Upper lobe of left lung (tissue), 4 donors: Measurements from ENCODE around the gene ACY1.

Experiments used
- EP300 ChIP-seq, 4 donors: sonication (generic); formaldehyde crosslinking; IDR thresholded peaks; one replicate each; pipeline ENCODE4 v1.5.1; 2017; ENCODE audit warnings: antibody characterized with exemption in 4 of 4, control low read depth in 2 of 4
- POLR2A ChIP-seq, 4 donors: fragments of 450-650 bp; IDR thresholded peaks; one replicate each; pipeline ENCODE4 v1.5.1; 2016 to 2017; ENCODE audit warnings: antibody characterized with exemption in 4 of 4, mild to moderate bottlenecking in 2 of 4
- POLR2AphosphoS5 ChIP-seq, 2 donors: sonication (generic); formaldehyde crosslinking; IDR thresholded peaks; one replicate each; pipeline ENCODE4 v1.5.1; 2017; ENCODE audit warnings: antibody characterized with exemption in 2 of 2
- TF ChIP-seq, protein P1 (sequence below), 6 experiments: fragments of 450-650 bp in 4 of 6; fragments of 200-600 bp in 2 of 6; sonication (generic) in 2 of 6; IDR thresholded peaks; one replicate each; pipeline ENCODE4 v1.5.1; 2016 to 2019; ENCODE audit warnings: antibody characterized with exemption in 6 of 6

DNA sequence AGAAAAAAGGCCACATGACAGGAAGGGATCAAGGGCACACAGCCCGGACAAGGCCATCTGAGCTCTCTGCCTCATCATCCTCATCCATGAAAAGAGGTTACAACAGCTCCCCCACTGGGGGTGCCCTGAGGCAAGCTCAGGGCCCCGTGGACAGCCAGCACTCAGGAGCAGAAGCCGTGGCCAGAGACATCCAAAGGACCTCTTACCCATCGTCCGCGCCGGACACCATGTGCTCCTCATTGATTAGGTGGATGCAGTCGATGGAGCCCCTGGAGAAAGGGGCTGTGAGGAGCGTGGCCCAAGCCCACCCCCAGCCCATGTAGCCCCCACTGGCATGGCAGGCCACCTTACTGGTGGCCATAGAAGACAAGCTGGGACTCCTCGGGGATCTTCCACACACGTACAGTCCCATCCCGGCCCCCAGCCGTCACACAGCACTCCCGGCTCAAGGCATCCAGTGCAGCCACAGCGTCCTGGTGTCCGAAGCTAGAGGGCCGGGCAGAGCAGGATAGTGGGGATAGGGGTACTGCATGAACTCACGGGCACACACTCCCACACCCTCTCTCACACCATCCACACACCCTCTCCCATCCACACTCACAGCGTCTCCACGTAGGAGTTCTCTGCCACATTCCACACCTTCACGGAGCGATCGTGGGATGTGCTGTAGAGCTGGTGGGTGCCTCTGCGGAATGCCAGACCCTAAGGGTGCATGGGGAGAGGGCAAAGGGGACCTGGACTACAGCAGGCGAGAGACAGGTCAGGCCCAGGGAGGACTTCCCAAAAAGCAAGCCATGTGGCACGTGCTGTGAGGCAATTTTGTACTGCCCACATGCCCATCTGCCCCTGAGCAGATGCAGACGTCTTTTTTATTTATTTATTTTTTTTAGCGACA is 48.1 kb upstream of the ACY1 start:
- TF ChIP-seq POLR2AphosphoS5 (IDR thresholded peaks at IDR 0.05): no peak
- TF ChIP-seq, protein P1, sequence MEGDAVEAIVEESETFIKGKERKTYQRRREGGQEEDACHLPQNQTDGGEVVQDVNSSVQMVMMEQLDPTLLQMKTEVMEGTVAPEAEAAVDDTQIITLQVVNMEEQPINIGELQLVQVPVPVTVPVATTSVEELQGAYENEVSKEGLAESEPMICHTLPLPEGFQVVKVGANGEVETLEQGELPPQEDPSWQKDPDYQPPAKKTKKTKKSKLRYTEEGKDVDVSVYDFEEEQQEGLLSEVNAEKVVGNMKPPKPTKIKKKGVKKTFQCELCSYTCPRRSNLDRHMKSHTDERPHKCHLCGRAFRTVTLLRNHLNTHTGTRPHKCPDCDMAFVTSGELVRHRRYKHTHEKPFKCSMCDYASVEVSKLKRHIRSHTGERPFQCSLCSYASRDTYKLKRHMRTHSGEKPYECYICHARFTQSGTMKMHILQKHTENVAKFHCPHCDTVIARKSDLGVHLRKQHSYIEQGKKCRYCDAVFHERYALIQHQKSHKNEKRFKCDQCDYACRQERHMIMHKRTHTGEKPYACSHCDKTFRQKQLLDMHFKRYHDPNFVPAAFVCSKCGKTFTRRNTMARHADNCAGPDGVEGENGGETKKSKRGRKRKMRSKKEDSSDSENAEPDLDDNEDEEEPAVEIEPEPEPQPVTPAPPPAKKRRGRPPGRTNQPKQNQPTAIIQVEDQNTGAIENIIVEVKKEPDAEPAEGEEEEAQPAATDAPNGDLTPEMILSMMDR (IDR thresholded peaks at IDR 0.05): no peak
- no peak for TF ChIP-seq EP300 (IDR thresholded peaks at IDR 0.05)
- TF ChIP-seq POLR2A (IDR thresholded peaks at IDR 0.05): no peak
